ENCODE data around the gene RTL3. TPM values are rescaled to one million over a fixed set of nuclear protein-coding genes. Genes with fewer than 3 reads are reported as not detected.

RTL3 gene
- total and polyA plus RNA-seq, 2 donors (not counting 1 experiment from before 2014, with no cell fraction given): not detected

- DNase-seq (no peak), ATAC-seq (ENCODE audit: low read depth) (no peak)
- no peaks in the 10 kb centered on the region for H3K27me3 ChIP-seq (replicated peaks in 1 of 4; ENCODE audit: control extremely low read depth in 1 of 4, control insufficient read depth in 3 of 4, insufficient read depth in 4 of 4, low read length in 3 of 4)
- no peak overlapping the region for H2AFZ ChIP-seq (ENCODE audit: insufficient read depth, low read depth, low read length, poor library complexity, severe bottlenecking)
- intact Hi-C loops (cut with micrococcal nuclease): no loop called here
- no peaks in the 10 kb centered on the region for H4K20me1 ChIP-seq (ENCODE audit: control insufficient read depth, insufficient read depth, low read length, poor library complexity, severe bottlenecking)
- H3K4me3 ChIP-seq (ENCODE audit: control extremely low read depth in 1 of 5, extremely low read depth in 1 of 5, insufficient read depth in 1 of 5, low read depth in 2 of 5, low read length in 4 of 5): no peak overlapping the region
- CTCF ChIA-PET: no interaction called here
- H3K9me3 Mint-ChIP-seq (ENCODE audit: insufficient read depth): no peaks in the 10 kb centered on the region
- H3K27me3 Mint-ChIP-seq: no peaks in the 10 kb centered on the region
- H3K27ac ChIP-seq (ENCODE audit: low read length in 2 of 2): no peak overlapping the region
- H3K79me2 ChIP-seq (ENCODE audit: control insufficient read depth, insufficient read depth, low read length): no peaks in the 10 kb centered on the region
- POLR2A ChIA-PET: no interaction called here
- no peak overlapping the region for H3K4me3 Mint-ChIP-seq
- H3K27ac Mint-ChIP-seq: no peak overlapping the region
- H3K9me3 ChIP-seq (ENCODE audit: control extremely low read depth in 1 of 3, control insufficient read depth in 2 of 3, insufficient read depth in 1 of 3, low read length in 2 of 3): no peaks in the 10 kb centered on the region
- no peaks in the 10 kb centered on the region for H3K36me3 ChIP-seq (replicated peaks in 1 of 2; ENCODE audit: control extremely low read depth in 1 of 2, control insufficient read depth in 1 of 2, extremely low read depth in 1 of 2, insufficient read depth in 2 of 2, low read length in 1 of 2)
- no peak for TF ChIP-seq CTCF (IDR thresholded peaks at IDR 0.05)
- no peak for TF ChIP-seq EZH2 (IDR thresholded peaks at IDR 0.05; ENCODE audit: borderline replicate concordance, insufficient read depth, low read depth, low read length, poor library complexity, severe bottlenecking)
- H3K4me1 Mint-ChIP-seq: no peaks in the 10 kb centered on the region
- H3K9ac ChIP-seq (ENCODE audit: low read length): no peak overlapping the region
- H3K4me1 ChIP-seq (ENCODE audit: control insufficient read depth in 2 of 2, insufficient read depth in 2 of 2, low read length in 2 of 2): no peaks in the 10 kb centered on the region
- no peak overlapping the region for H3K4me2 ChIP-seq (replicated peaks; ENCODE audit: low read depth, low read length, poor library complexity, severe bottlenecking)
Observed at GRCh38 chrX:78665342-78665741, 6.2 kb upstream of the RTL3 start.

- H3K4me1 ChIP-seq (ENCODE audit: control insufficient read depth in 2 of 2, insufficient read depth in 2 of 2, low read length in 2 of 2): peaks cover 0 to 2% of the 10 kb centered on the region in 2 donors
- H3K4me3 ChIP-seq (ENCODE audit: control extremely low read depth in 1 of 5, extremely low read depth in 1 of 5, insufficient read depth in 1 of 5, low read depth in 2 of 5, low read length in 4 of 5): no peak overlapping the region
- no peak for DNase-seq
- H3K27ac ChIP-seq (ENCODE audit: low read length in 2 of 2): no peak overlapping the region
- no peak overlapping the region for H2AFZ ChIP-seq (ENCODE audit: insufficient read depth, low read depth, low read length, poor library complexity, severe bottlenecking)
- no peaks in the 10 kb centered on the region for H3K27me3 ChIP-seq (replicated peaks in 1 of 4; ENCODE audit: control extremely low read depth in 1 of 4, control insufficient read depth in 3 of 4, insufficient read depth in 4 of 4, low read length in 3 of 4)
- POLR2A ChIA-PET: no interaction called here
- Mint-ChIP-seq H3K9me3 (ENCODE audit: insufficient read depth) (no peaks in the 10 kb centered on the region), H3K27me3 (no peaks in the 10 kb centered on the region), H3K27ac (no peak overlapping the region), H3K4me3 (no peak overlapping the region), H3K4me1 (peaks cover 5% of the 10 kb centered on the region)
- H3K36me3 ChIP-seq (replicated peaks in 1 of 2; ENCODE audit: control extremely low read depth in 1 of 2, control insufficient read depth in 1 of 2, extremely low read depth in 1 of 2, insufficient read depth in 2 of 2, low read length in 1 of 2): no peaks in the 10 kb centered on the region
- intact Hi-C loops (cut with micrococcal nuclease): no loop called here
- no peaks in the 10 kb centered on the region for H3K9me3 ChIP-seq (ENCODE audit: control extremely low read depth in 1 of 3, control insufficient read depth in 2 of 3, insufficient read depth in 1 of 3, low read length in 2 of 3)
- no peak overlapping the region for H3K9ac ChIP-seq (ENCODE audit: low read length)
- TF ChIP-seq EZH2 (IDR thresholded peaks at IDR 0.05; ENCODE audit: borderline replicate concordance, insufficient read depth, low read depth, low read length, poor library complexity, severe bottlenecking) (no peak), CTCF (IDR thresholded peaks at IDR 0.05) (no peak)
- no peak for ATAC-seq (ENCODE audit: low read depth)
- no peak overlapping the region for H3K4me2 ChIP-seq (replicated peaks; ENCODE audit: low read depth, low read length, poor library complexity, severe bottlenecking)
- H4K20me1 ChIP-seq (ENCODE audit: control insufficient read depth, insufficient read depth, low read length, poor library complexity, severe bottlenecking): no peaks in the 10 kb centered on the region
- no CpG with 5 or more reads among the region's 3 CpGs for WGBS (ENCODE audit: insufficient coverage)
- H3K79me2 ChIP-seq (ENCODE audit: control insufficient read depth, insufficient read depth, low read length): no peaks in the 10 kb centered on the region
- CTCF ChIA-PET: no interaction called here
Observed at GRCh38 chrX:78661836-78662235, 2.7 kb upstream of the RTL3 start.
